Measurements from ENCODE around the gene DLGAP1.

The DLGAP1 gene

GRCh38 chr18:3983351-3983969 lies 471.6 kb downstream of the DLGAP1 start:
- no peak for DNase-seq

GRCh38 chr18:3982541-3982940 lies 472.6 kb downstream of the DLGAP1 start:
- DNase-seq = no peak

- DNase-seq = no peak
Observed at GRCh38 chr18:3979024-3979423, 476.1 kb downstream of the DLGAP1 start.

GRCh38 chr18:3973191-3973850 lies 481.8 kb downstream of the DLGAP1 start:
- no peak for DNase-seq

GRCh38 chr18:3972291-3972930 lies 482.7 kb downstream of the DLGAP1 start:
- no peak for DNase-seq

GRCh38 chr18:3970929-3971328 lies 484.2 kb downstream of the DLGAP1 start:
- no peak for DNase-seq

GRCh38 chr18:3967359-3968180 lies 487.5 kb downstream of the DLGAP1 start:
- DNase-seq = no peak

GRCh38 chr18:3966642-3967358 lies 488.3 kb downstream of the DLGAP1 start:
- DNase-seq = no peak

- DNase-seq = no peak
Observed at GRCh38 chr18:3966246-3966641, 488.9 kb downstream of the DLGAP1 start.

GRCh38 chr18:3960977-3961376 lies 494.1 kb downstream of the DLGAP1 start:
- DNase-seq = no peak

GRCh38 chr18:3960142-3960541 lies 495.0 kb downstream of the DLGAP1 start:
- DNase-seq = no peak

GRCh38 chr18:3952031-3952430 lies 503.1 kb downstream of the DLGAP1 start:
- no peak for DNase-seq

- no peak for DNase-seq
Observed at GRCh38 chr18:3950668-3951404, 504.3 kb downstream of the DLGAP1 start.

- DNase-seq = no peak
Observed at GRCh38 chr18:3948958-3949357, 506.1 kb downstream of the DLGAP1 start.

GRCh38 chr18:3947383-3947782 lies 507.7 kb downstream of the DLGAP1 start:
- no peak for DNase-seq

GRCh38 chr18:3935305-3935704 lies 519.8 kb downstream of the DLGAP1 start:
- DNase-seq = no peak

GRCh38 chr18:3932276-3932675 lies 522.8 kb downstream of the DLGAP1 start:
- no peak for DNase-seq

- DNase-seq = no peak
Observed at GRCh38 chr18:3931542-3932112, 523.5 kb downstream of the DLGAP1 start.

GRCh38 chr18:3931013-3931315 lies 524.1 kb downstream of the DLGAP1 start:
- DNase-seq = no peak

GRCh38 chr18:3930126-3931012 lies 524.7 kb downstream of the DLGAP1 start:
- no peak for DNase-seq

GRCh38 chr18:3924455-3924854 lies 530.7 kb downstream of the DLGAP1 start:
- DNase-seq = no peak

All from activated CD4-positive, alpha-beta T cell treated with anti-CD3 and anti-CD28 coated beads, Interleukin-2, amount 50 U/mL, for 16 hours (primary cell).